Kidney epithelial cell (primary cell): ENCODE results near the gene TRIM56. TPM values are rescaled to one million over a fixed set of nuclear protein-coding genes. Genes with fewer than 3 reads are reported as not detected.
"Not testable (repeated sequence)": the region's sequence is repeated elsewhere in the genome, so short reads cannot be mapped to it uniquely, and the experiment has no call there.

Experiments used
- DNase-seq: peaks from one replicate; pipeline ENCODE4 v3.0.0-alpha.2; 2010; ENCODE audit warnings: low read depth
- H3K27me3 ChIP-seq: 2 replicates; pipeline ENCODE4 v1.6.0; 2011; ENCODE audit warnings: low read length; ENCODE audit not compliant: control insufficient read depth, insufficient read depth
- H3K36me3 ChIP-seq: 2 replicates; pipeline ENCODE4 v1.5.1; 2011; ENCODE audit warnings: low read length; ENCODE audit not compliant: control insufficient read depth, insufficient read depth
- H3K4me3 ChIP-seq: 2 replicates; pipeline ENCODE4 v1.5.1; 2011; ENCODE audit warnings: low read depth, mild to moderate bottlenecking, control low read depth, low read length
- total RNA-seq: library from RNA; depleted of rRNA; stranded (reverse); fragments of >200 nt; gene quantifications from 2 replicates; pipeline ENCODE4 v1.2.3, GENCODE V29; 2015
- TF ChIP-seq, protein P1 (sequence below): IDR thresholded peaks from 2 replicates; pipeline ENCODE4 v1.5.1; 2011; ENCODE audit warnings: mild to moderate bottlenecking, moderate library complexity, low read length, control low read depth, inconsistent platforms; ENCODE audit not compliant: insufficient read depth, poor library complexity, severe bottlenecking

TRIM56 gene
- total RNA-seq, 1 donor from 2014 or later, result 16.7 TPM

DNA sequence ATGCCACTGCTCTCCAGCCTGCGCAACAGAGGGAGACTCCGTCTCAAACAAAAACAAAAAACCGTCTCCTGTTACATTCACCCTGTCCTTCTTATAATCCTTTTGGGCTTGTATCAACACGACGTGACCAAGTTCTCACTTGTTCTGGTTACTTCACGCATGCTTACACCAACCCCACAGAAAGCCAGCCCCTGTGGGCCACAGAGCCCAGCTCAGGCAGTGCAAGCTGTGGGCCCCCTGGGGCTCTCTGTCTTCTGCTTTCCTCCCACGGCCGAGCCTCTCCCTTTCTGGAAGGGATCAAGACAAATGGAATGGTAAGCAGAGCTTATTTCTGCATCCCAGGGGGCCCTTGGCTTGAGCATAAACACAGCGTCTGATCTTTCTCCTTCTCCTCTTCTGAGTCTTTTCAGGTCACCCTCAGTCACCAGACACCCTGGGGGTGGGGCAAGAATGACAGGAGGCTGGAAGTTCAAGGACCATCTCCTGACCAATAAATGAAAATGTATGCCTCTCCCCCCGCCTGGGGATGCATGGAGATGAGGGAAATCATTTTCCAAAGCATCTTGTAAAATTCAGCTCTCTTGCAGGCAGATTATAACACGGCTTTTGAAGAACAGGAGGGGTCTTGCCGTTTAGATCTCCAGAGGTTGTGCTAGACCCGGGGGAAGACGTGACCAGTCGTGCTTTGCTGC lies 19.0 kb upstream of the TRIM56 start:
- TF ChIP-seq, protein P1, sequence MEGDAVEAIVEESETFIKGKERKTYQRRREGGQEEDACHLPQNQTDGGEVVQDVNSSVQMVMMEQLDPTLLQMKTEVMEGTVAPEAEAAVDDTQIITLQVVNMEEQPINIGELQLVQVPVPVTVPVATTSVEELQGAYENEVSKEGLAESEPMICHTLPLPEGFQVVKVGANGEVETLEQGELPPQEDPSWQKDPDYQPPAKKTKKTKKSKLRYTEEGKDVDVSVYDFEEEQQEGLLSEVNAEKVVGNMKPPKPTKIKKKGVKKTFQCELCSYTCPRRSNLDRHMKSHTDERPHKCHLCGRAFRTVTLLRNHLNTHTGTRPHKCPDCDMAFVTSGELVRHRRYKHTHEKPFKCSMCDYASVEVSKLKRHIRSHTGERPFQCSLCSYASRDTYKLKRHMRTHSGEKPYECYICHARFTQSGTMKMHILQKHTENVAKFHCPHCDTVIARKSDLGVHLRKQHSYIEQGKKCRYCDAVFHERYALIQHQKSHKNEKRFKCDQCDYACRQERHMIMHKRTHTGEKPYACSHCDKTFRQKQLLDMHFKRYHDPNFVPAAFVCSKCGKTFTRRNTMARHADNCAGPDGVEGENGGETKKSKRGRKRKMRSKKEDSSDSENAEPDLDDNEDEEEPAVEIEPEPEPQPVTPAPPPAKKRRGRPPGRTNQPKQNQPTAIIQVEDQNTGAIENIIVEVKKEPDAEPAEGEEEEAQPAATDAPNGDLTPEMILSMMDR, result no peak
- H3K27me3 ChIP-seq, result peaks cover 17% of the 10 kb centered on the region
- no peaks in the 10 kb centered on the region for H3K36me3 ChIP-seq
- H3K4me3 ChIP-seq, result no peak overlapping the region
- DNase-seq, result no peak

DNA sequence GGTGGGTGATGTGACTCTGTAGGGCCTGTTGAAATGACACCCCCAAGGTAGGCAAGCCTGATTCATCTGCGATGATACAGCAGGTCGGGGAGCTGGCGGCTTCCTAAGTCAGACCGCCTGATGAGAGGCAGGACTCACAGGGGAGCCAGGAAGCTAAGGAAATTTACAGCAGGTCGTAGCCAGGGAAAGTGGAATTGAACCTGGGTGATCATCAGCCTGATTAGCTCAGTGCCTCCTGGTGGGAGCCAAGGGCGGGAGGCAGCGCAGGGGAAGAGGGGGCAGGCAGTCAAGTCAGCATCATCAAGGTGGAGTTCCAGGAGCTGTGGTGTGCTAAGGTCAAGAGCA lies 18.5 kb upstream of the TRIM56 start:
- Histone ChIP-seq H3K27me3 (peaks cover 17% of the 10 kb centered on the region), H3K4me3 (no peak overlapping the region), H3K36me3 (no peaks in the 10 kb centered on the region)
- DNase-seq, result no peak
- TF ChIP-seq, protein P1, result no peak

DNA sequence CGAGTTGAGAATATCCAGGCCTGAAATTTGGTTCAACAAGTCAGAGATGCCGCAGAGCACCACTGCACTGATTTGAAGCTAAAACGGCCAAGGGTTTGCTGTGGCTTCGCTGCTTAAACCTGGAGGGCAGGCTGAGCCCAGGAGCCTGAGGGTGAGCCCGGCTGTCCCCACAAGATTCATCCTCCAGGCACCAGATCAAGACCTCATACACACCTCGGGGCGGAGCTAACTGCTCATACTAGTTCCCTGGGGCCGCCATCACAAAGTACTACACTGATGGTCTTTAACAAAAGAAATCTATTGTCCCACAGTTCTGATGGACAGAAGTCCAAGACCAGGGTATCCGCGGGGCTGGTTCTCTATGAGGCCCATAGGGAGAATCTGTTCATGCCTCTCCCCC lies 16.9 kb upstream of the TRIM56 start:
- Histone ChIP-seq H3K4me3 (no peak overlapping the region), H3K27me3 (peaks cover 15% of the 10 kb centered on the region), H3K36me3 (no peaks in the 10 kb centered on the region)
- DNase-seq, result no peak
- TF ChIP-seq, protein P1, result no peak

DNA sequence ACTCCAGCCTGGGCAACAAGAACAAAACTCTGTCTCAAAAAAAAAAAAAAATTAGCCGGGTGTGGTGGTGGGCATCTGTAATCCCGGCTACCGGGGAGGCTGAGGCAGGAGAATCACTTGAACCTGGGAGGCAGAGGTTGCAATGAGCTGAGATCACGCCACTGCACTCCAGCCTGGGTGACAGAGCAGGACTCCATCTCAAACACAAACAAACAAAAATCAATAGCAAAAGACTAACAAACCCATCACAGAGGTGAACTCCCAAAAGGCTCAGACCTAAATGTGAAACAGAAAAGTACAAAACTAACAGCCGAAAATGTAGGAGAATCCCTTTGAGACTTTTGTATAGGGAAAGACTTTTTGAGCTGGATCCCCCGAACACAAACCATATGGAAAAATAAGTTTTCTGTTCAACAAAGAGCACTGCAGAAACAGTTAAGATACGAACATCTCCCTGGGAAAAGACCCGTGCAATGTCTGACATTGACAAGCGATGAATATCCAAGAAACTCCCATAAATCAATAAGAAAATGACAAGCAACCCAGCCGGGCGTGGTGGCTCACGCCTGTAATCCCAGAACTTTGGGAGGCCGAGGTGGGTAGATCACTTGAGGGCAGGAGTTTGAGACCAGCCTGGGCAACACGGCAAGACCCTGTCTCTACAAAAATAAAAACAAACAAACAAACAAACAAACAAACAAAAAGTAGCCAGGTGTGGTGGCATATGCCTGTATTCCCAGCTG lies 13.7 kb upstream of the TRIM56 start:
- DNase-seq, H3K36me3 ChIP-seq, H3K4me3 ChIP-seq, H3K27me3 ChIP-seq: not testable (repeated sequence)

DNA sequence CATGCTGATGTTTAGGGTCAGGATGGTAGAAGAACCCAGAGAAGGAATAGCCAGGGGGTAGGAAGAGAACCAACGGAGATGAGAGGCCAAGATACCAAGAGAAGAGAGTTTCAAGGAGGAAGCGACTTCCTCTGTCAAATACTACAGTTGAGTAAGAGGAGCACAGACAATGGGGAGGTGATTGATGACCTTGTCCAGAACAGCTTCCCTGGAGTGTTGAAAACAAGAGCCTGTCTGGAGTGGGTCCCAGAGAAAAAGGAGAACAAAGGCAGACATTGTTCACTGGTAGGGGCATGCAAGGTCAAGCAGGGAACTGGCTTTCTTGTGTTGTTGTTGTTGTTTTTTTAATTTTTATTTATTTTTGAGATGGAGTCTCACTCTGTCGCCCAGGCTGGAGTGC lies 9.6 kb upstream of the TRIM56 start:
- TF ChIP-seq, protein P1, result no peak
- no peak for DNase-seq
- Histone ChIP-seq H3K36me3 (no peaks in the 10 kb centered on the region), H3K4me3 (no peak overlapping the region), H3K27me3 (no peaks in the 10 kb centered on the region)

DNA sequence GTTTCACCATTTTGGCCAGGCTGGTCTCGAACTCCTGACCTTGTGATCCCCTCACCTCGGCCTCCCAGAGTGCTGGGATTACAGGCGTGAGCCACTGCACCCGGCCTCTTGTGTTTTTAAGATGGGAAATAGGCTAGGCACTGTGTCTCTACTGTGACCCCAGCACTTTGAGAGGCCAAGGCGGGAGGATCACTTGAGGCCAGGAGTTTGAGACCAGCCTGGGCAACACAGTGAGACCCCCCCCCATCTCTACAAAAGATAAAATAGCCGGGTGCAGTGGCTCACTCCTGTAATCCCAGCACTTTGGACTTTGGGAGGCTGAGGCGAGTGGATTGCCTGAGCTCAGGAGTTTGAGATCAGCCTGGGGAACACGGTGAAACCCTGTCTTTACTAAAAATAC lies 9.1 kb upstream of the TRIM56 start:
- H3K27me3 ChIP-seq, DNase-seq, H3K36me3 ChIP-seq, H3K4me3 ChIP-seq: not testable (repeated sequence)
